Measurements from ENCODE around the gene NCAM2. TPM values are rescaled to one million over a fixed set of nuclear protein-coding genes. Genes with fewer than 3 reads are reported as not detected.

The NCAM2 gene
- total and polyA plus RNA-seq, 4 donors = 0.45 to 11.7 (median 5.8) TPM

- H3K27me3 ChIP-seq (ENCODE audit: control insufficient read depth in 3 of 3, insufficient read depth in 3 of 3, low read length in 2 of 3) = no peaks in the 10 kb centered on the region
- DNase-seq (no peak), ATAC-seq (ENCODE audit: insufficient read depth, low FRiP score) (no peak)
- TF ChIP-seq CTCF (IDR thresholded peaks at IDR 0.05; ENCODE audit: control extremely low read depth, extremely low read depth) = no peak
- peaks cover 0 to 4% (median 0%) of the 10 kb centered on the region in 4 donors for H3K9me3 ChIP-seq (ENCODE audit: control insufficient read depth in 4 of 4, insufficient read depth in 3 of 4, low read length in 3 of 4)
- no peaks in the 10 kb centered on the region for H3K36me3 ChIP-seq (ENCODE audit: control insufficient read depth in 4 of 4, insufficient read depth in 4 of 4, low read length in 4 of 4)
- H3K4me1 ChIP-seq (ENCODE audit: control insufficient read depth in 5 of 5, insufficient read depth in 5 of 5, low read length in 5 of 5) = no peaks in the 10 kb centered on the region
- WGBS, 2 donors = 78 to 86% methylated on average over 2 of the region's 2 CpGs
- H3K4me3 ChIP-seq = no peak overlapping the region
- no peak overlapping the region for H3K9ac ChIP-seq (ENCODE audit: insufficient read depth in 1 of 2, low read length in 2 of 2)
- H3K27ac ChIP-seq (ENCODE audit: low read depth in 1 of 2, low read length in 1 of 2) = no peak overlapping the region
Measured at GRCh38 chr21:21165063-21165645, 166.9 kb downstream of the NCAM2 start.

- Histone ChIP-seq H3K27me3 (ENCODE audit: control insufficient read depth in 3 of 3, insufficient read depth in 3 of 3, low read length in 2 of 3) (no peaks in the 10 kb centered on the region), H3K9ac (ENCODE audit: insufficient read depth in 1 of 2, low read length in 2 of 2) (no peak overlapping the region), H3K27ac (ENCODE audit: low read depth in 1 of 2, low read length in 1 of 2) (no peak overlapping the region), H3K36me3 (ENCODE audit: control insufficient read depth in 4 of 4, insufficient read depth in 4 of 4, low read length in 4 of 4) (no peaks in the 10 kb centered on the region), H3K4me3 (no peak overlapping the region), H3K9me3 (ENCODE audit: control insufficient read depth in 4 of 4, insufficient read depth in 3 of 4, low read length in 3 of 4) (no peaks in the 10 kb centered on the region), H3K4me1 (ENCODE audit: control insufficient read depth in 5 of 5, insufficient read depth in 5 of 5, low read length in 5 of 5) (no peaks in the 10 kb centered on the region)
- DNase-seq = no peak
- TF ChIP-seq CTCF (IDR thresholded peaks at IDR 0.05; ENCODE audit: control extremely low read depth, extremely low read depth) = no peak
- WGBS, 2 donors = 91 to 98% methylated on average over 2 of the region's 2 CpGs
- ATAC-seq (ENCODE audit: insufficient read depth, low FRiP score) = no peak
Measured at GRCh38 chr21:21174676-21175075, 176.5 kb downstream of the NCAM2 start.

- no peaks in the 10 kb centered on the region for H3K4me1 ChIP-seq (ENCODE audit: control insufficient read depth in 5 of 5, insufficient read depth in 5 of 5, low read length in 5 of 5)
- WGBS, 2 donors = 2 to 11% methylated on average over 1 of the region's 1 CpG
- ATAC-seq (ENCODE audit: insufficient read depth, low FRiP score) = no peak
- H3K36me3 ChIP-seq (ENCODE audit: control insufficient read depth in 4 of 4, insufficient read depth in 4 of 4, low read length in 4 of 4) = no peaks in the 10 kb centered on the region
- H3K4me3 ChIP-seq = no peak overlapping the region
- H3K27me3 ChIP-seq (ENCODE audit: control insufficient read depth in 3 of 3, insufficient read depth in 3 of 3, low read length in 2 of 3) = no peaks in the 10 kb centered on the region
- no peak for TF ChIP-seq CTCF (IDR thresholded peaks at IDR 0.05; ENCODE audit: control extremely low read depth, extremely low read depth)
- no peaks in the 10 kb centered on the region for H3K9me3 ChIP-seq (ENCODE audit: control insufficient read depth in 4 of 4, insufficient read depth in 3 of 4, low read length in 3 of 4)
- no peak for DNase-seq
- H3K27ac ChIP-seq (ENCODE audit: low read depth in 1 of 2, low read length in 1 of 2) = no peak overlapping the region
- no peak overlapping the region for H3K9ac ChIP-seq (ENCODE audit: insufficient read depth in 1 of 2, low read length in 2 of 2)
Measured at GRCh38 chr21:21175798-21176334, 177.7 kb downstream of the NCAM2 start.
